Activated T-cell treated with anti-CD3 and anti-CD28 coated beads, Interleukin-2, amount 50 U/mL, for 72 hours (primary cell): ENCODE data around the gene NSUN4. TPM values are rescaled to one million over a fixed set of nuclear protein-coding genes. Genes with fewer than 3 reads are reported as not detected.

Source experiments
- ATAC-seq, 2 donors: fragments of 150-1000 bp; cut with Tn5 transposase; replicated peaks in 1 of 2; 2 replicates each; pipeline ENCODE4 v1.10.0; 2021; ENCODE audit warnings: moderate library complexity in 2 of 2, mild to moderate bottlenecking in 1 of 2
- DNase-seq, 2 donors: peaks; one replicate each; pipeline ENCODE4 v3.0.0; 2021 to 2022; ENCODE audit warnings: mixed read lengths in 1 of 2
- H3K27ac Mint-ChIP-seq: one replicate; pipeline ENCODE4 v1.8.0; 2022; ENCODE audit warnings: mild to moderate bottlenecking, moderate library complexity, mixed read lengths
- H3K27me3 Mint-ChIP-seq: one replicate; pipeline ENCODE4 v1.8.0; 2022; ENCODE audit warnings: low read depth, mixed read lengths
- H3K36me3 Mint-ChIP-seq, 2 donors: one replicate each; pipeline ENCODE4 v1.8.0; 2022; ENCODE audit warnings: mixed read lengths in 2 of 2, mild to moderate bottlenecking in 1 of 2; ENCODE audit not compliant: insufficient read depth in 2 of 2
- H3K4me1 Mint-ChIP-seq: one replicate; pipeline ENCODE4 v1.8.0; 2022; ENCODE audit warnings: low read depth, mixed read lengths
- H3K4me3 Mint-ChIP-seq, 2 donors: one replicate each; pipeline ENCODE4 v1.8.0; 2022; ENCODE audit warnings: mild to moderate bottlenecking in 2 of 2, mixed read lengths in 2 of 2, moderate library complexity in 2 of 2
- H3K9me3 Mint-ChIP-seq, 2 donors: one replicate each; pipeline ENCODE4 v1.8.0; 2022; ENCODE audit warnings: mixed read lengths in 2 of 2
- total RNA-seq, 2 donors: library from RNA; stranded (reverse); gene quantifications; one replicate each; pipeline ENCODE4 v1.2.3, GENCODE V29; 2022

Gene NSUN4
- total RNA-seq, 2 donors from 2014 or later = 42.4 to 42.9 TPM

DNA sequence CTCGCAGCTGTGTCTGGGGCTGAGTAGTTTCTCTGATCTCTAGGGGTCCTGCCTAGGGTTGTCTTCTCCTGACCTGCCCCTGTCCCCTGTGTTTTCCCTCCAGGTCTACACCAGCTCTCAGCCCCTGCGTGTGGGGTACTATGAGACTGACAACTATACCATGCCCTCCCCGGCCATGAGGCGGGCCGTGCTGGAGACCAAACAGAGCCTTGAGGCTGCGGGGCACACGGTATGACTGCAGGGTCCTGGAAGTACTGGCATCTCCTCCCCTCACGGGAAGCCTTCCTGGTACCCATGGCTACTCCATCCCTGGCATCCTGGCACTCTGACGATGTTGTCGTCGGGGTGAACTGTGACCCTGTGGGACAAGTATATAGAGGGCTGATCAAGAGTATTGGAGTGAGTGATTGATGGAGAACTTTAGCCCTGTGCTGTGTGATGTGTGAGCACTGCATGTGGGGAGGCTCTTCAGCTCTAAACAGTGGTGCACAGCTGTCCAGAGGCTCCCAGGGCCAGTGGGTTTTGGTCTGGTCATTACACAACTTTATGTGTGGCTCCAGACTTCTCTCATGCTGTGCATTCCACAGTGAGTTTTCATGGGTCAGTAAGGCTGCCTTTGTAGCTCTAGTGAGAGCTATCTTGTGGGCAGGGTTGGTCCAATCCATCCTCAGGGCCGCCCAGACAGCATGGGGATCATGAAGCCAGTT is 67.9 kb downstream of the NSUN4 start:
- DNase-seq (no peak), ATAC-seq (no peak)
- Mint-ChIP-seq H3K4me3 (no peak overlapping the region), H3K36me3 (no peaks in the 10 kb centered on the region), H3K9me3 (no peaks in the 10 kb centered on the region), H3K27ac (no peak overlapping the region), H3K4me1 (no peaks in the 10 kb centered on the region), H3K27me3 (no peaks in the 10 kb centered on the region)

DNA sequence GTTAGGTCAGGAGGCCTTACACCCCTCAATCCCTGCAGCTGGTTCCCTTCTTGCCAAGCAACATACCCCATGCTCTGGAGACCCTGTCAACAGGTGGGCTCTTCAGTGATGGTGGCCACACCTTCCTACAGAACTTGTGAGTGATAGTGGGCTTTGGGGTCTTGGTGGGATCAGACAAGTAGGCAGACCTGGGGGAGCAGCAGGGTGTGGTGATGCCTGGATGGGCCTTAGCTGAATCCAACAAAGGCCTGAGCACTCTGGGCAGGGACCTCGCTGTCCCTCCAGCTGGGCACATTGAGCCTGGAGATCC is 68.4 kb downstream of the NSUN4 start:
- no peaks in the 10 kb centered on the region for H3K36me3 Mint-ChIP-seq

GRCh38 chr1:46410156-46411009 is 69.8 kb downstream of the NSUN4 start:
- no peak overlapping the region for H3K27ac Mint-ChIP-seq
- H3K4me3 Mint-ChIP-seq = no peak overlapping the region
- ATAC-seq (no peak), DNase-seq (no peak)
- no peaks in the 10 kb centered on the region for H3K27me3 Mint-ChIP-seq
- H3K9me3 Mint-ChIP-seq = no peaks in the 10 kb centered on the region
- no peaks in the 10 kb centered on the region for H3K4me1 Mint-ChIP-seq
- H3K36me3 Mint-ChIP-seq = no peaks in the 10 kb centered on the region

More for the DNA sequence above, 68.4 kb downstream of the NSUN4 start:
- H3K27me3 Mint-ChIP-seq = no peaks in the 10 kb centered on the region
- H3K9me3 Mint-ChIP-seq = no peaks in the 10 kb centered on the region
- no peak overlapping the region for H3K4me3 Mint-ChIP-seq
- DNase-seq = no peak
- ATAC-seq = no peak
- no peak overlapping the region for H3K27ac Mint-ChIP-seq
- no peaks in the 10 kb centered on the region for H3K4me1 Mint-ChIP-seq

DNA sequence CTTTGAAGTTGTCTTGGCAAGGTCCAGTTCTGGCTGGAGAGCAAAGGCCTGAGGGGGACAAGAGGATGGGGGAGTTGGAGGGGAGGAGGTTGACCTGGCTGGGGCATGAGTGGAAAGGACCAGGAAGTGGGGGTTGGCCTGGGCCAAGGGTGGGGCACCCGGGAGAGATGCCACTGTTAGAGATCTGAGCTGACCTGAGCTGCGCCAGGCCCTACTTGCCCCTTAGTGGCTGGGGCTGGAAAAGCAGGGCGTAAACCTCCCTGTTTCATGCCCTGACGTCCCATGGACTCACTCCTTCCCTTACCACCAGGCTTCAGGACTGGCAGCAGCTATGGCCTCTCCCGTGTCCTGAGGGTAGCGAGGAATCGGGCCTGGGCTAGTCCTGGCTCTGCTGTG is 70.4 kb downstream of the NSUN4 start:
- Mint-ChIP-seq H3K27ac (no peak overlapping the region), H3K4me3 (no peak overlapping the region), H3K36me3 (no peaks in the 10 kb centered on the region), H3K4me1 (no peaks in the 10 kb centered on the region), H3K9me3 (no peaks in the 10 kb centered on the region), H3K27me3 (no peaks in the 10 kb centered on the region)
- no peak for DNase-seq
- ATAC-seq = no peak

Other genes with a start within 250 kb of the NSUN4 start
- under 1 TPM; 0.89 to 0.93 TPM for gene PIK3R3, start 208.2 kb upstream of the NSUN4 start, total RNA-seq
- gene TSPAN1, start 165.7 kb upstream of the NSUN4 start, total RNA-seq = under 1 TPM; 0.30 to 0.34 TPM
- gene P3R3URF, start 164.3 kb upstream of the NSUN4 start, total RNA-seq = not detected
- 10 to 100 TPM; 30.8 to 35.5 TPM for gene POMGNT1, start 142.4 kb upstream of the NSUN4 start, total RNA-seq
- under 1 TPM in 1 of 2 donors, not detected in 1; 0.21 TPM for gene LURAP1, start 137.5 kb upstream of the NSUN4 start, total RNA-seq
- 10 to 100 TPM; 33.1 to 34.9 TPM for gene RAD54L, start 93.0 kb upstream of the NSUN4 start, total RNA-seq
- gene LRRC41, start 37.2 kb upstream of the NSUN4 start, total RNA-seq = 10 to 100 TPM; 47.7 to 53.4 TPM
- gene UQCRH, start 37.1 kb upstream of the NSUN4 start, total RNA-seq = 100 to 1,000 TPM; 287 to 303 TPM
- 1 to 10 TPM; 5.1 to 8.8 TPM for gene FAAH, start 53.5 kb downstream of the NSUN4 start, total RNA-seq
- under 1 TPM in 1 of 2 donors, not detected in 1; 0.37 TPM for gene DMBX1, start 149.0 kb downstream of the NSUN4 start, total RNA-seq
- not detected for gene KNCN, start 210.8 kb downstream of the NSUN4 start, total RNA-seq